ENCODE data around the gene FIBP. TPM values are rescaled to one million over a fixed set of nuclear protein-coding genes. Genes with fewer than 3 reads are reported as not detected.

FIBP gene
- total and polyA plus RNA-seq, 10 of the 15 experiments (the other 5 are each of a cell fraction or from before 2014, with no cell fraction given) = 65.1 to 182 (median 94.6) TPM

GRCh38 chr11:65857853-65858680 lies 30.2 kb downstream of the FIBP start, which contains the start of gene CFL1 (continued):
- TF ChIP-seq, protein P1, sequence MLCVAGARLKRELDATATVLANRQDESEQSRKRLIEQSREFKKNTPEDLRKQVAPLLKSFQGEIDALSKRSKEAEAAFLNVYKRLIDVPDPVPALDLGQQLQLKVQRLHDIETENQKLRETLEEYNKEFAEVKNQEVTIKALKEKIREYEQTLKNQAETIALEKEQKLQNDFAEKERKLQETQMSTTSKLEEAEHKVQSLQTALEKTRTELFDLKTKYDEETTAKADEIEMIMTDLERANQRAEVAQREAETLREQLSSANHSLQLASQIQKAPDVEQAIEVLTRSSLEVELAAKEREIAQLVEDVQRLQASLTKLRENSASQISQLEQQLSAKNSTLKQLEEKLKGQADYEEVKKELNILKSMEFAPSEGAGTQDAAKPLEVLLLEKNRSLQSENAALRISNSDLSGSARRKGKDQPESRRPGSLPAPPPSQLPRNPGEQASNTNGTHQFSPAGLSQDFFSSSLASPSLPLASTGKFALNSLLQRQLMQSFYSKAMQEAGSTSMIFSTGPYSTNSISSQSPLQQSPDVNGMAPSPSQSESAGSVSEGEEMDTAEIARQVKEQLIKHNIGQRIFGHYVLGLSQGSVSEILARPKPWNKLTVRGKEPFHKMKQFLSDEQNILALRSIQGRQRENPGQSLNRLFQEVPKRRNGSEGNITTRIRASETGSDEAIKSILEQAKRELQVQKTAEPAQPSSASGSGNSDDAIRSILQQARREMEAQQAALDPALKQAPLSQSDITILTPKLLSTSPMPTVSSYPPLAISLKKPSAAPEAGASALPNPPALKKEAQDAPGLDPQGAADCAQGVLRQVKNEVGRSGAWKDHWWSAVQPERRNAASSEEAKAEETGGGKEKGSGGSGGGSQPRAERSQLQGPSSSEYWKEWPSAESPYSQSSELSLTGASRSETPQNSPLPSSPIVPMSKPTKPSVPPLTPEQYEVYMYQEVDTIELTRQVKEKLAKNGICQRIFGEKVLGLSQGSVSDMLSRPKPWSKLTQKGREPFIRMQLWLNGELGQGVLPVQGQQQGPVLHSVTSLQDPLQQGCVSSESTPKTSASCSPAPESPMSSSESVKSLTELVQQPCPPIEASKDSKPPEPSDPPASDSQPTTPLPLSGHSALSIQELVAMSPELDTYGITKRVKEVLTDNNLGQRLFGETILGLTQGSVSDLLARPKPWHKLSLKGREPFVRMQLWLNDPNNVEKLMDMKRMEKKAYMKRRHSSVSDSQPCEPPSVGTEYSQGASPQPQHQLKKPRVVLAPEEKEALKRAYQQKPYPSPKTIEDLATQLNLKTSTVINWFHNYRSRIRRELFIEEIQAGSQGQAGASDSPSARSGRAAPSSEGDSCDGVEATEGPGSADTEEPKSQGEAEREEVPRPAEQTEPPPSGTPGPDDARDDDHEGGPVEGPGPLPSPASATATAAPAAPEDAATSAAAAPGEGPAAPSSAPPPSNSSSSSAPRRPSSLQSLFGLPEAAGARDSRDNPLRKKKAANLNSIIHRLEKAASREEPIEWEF (IDR thresholded peaks at IDR 0.05; ENCODE audit: insufficient replicate concordance, low read depth, low read length) = no peak
- TF ChIP-seq ZNF687 (IDR thresholded peaks at IDR 0.05) = peak; percentile 90
- no peak for TF ChIP-seq BMI1 (IDR thresholded peaks at IDR 0.05; ENCODE audit: borderline replicate concordance)
- no peak for TF ChIP-seq CEBPZ (IDR thresholded peaks at IDR 0.05; ENCODE audit: low read depth, low read length)
- TF ChIP-seq POLR2A (IDR thresholded peaks at IDR 0.05; ENCODE audit: low read depth, low read length) = peak; percentile 98
- TF ChIP-seq NFXL1 (IDR thresholded peaks at IDR 0.05; ENCODE audit: borderline replicate concordance) = 0 out of 2 replicates have a peak, but pooled peaks have one; percentile 60
- TF ChIP-seq RBBP5 (conservative IDR thresholded peaks at IDR 0.05) = no peak
- TF ChIP-seq PAX5 (IDR thresholded peaks at IDR 0.05; ENCODE audit: borderline replicate concordance, low read depth, low read length) = 0 out of 2 replicates have a peak, but pooled peaks have one; percentile 12
- TF ChIP-seq HDGF (IDR thresholded peaks at IDR 0.05) = peak; percentile 50; the same call in 1 of the 2 replicates
- no peak for TF ChIP-seq MEF2A (IDR thresholded peaks at IDR 0.05; ENCODE audit: insufficient read depth, low read depth, low read length)
- no peak for TF ChIP-seq CEBPB (IDR thresholded peaks at IDR 0.05; ENCODE audit: borderline replicate concordance in 1 of 2, low read depth in 2 of 2, low read length in 2 of 2)
- TF ChIP-seq ZNF217 (IDR thresholded peaks at IDR 0.05) = peak; percentile 77; the same call in 1 of the 2 replicates
- TF ChIP-seq, protein P2, sequence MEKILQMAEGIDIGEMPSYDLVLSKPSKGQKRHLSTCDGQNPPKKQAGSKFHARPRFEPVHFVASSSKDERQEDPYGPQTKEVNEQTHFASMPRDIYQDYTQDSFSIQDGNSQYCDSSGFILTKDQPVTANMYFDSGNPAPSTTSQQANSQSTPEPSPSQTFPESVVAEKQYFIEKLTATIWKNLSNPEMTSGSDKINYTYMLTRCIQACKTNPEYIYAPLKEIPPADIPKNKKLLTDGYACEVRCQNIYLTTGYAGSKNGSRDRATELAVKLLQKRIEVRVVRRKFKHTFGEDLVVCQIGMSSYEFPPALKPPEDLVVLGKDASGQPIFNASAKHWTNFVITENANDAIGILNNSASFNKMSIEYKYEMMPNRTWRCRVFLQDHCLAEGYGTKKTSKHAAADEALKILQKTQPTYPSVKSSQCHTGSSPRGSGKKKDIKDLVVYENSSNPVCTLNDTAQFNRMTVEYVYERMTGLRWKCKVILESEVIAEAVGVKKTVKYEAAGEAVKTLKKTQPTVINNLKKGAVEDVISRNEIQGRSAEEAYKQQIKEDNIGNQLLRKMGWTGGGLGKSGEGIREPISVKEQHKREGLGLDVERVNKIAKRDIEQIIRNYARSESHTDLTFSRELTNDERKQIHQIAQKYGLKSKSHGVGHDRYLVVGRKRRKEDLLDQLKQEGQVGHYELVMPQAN (conservative IDR thresholded peaks at IDR 0.05) = peak; percentile 88
- TF ChIP-seq POLR2AphosphoS2 (IDR thresholded peaks at IDR 0.05; ENCODE audit: low read depth, low read length) = peak; percentile 99

Data from GM12878 (cell line).